Tibial nerve (tissue), 4 donors: Measurements from ENCODE around the gene VSX1. TPM values are rescaled to one million over a fixed set of nuclear protein-coding genes. Genes with fewer than 3 reads are reported as not detected.

Experiments
- DNase-seq, 2 donors: peaks; one replicate each; pipeline ENCODE4 v3.0.0-alpha.2; 2019; ENCODE audit warnings: low spot score in 2 of 2
- H3K27ac ChIP-seq, 4 donors: fragments of 200-600 bp; sonication (generic) in 3 of 4; one replicate each; pipeline ENCODE4 v1.5.1; 2017 to 2019; ENCODE audit warnings: mild to moderate bottlenecking in 1 of 4
- H3K27me3 ChIP-seq, 2 donors: fragments of 200-600 bp; sonication (generic) in 1 of 2; one replicate each; pipeline versions ENCODE4 v1.5.1 to v1.6.0; 2017 to 2019
- H3K36me3 ChIP-seq, 3 donors: fragments of 200-600 bp; sonication (generic); one replicate each; pipeline ENCODE4 v1.5.1; 2018 to 2019
- H3K4me1 ChIP-seq, 4 donors: fragments of 200-600 bp; sonication (generic) in 3 of 4; one replicate each; pipeline ENCODE4 v1.5.1; 2017 to 2019
- H3K4me3 ChIP-seq, 4 donors: fragments of 200-600 bp; sonication (generic) in 3 of 4; one replicate each; pipeline ENCODE4 v1.5.1; 2017 to 2019; ENCODE audit warnings: mild to moderate bottlenecking in 1 of 4, moderate library complexity in 1 of 4
- H3K9me3 ChIP-seq, 4 donors: fragments of 200-600 bp; sonication (generic) in 3 of 4; one replicate each; pipeline ENCODE4 v1.5.1; 2017 to 2019
- EP300 ChIP-seq, 2 donors: sonication (generic); formaldehyde crosslinking; IDR thresholded peaks; one replicate each; pipeline ENCODE4 v1.6.1; 2017; ENCODE audit warnings: antibody characterized with exemption in 2 of 2, mild to moderate bottlenecking in 1 of 2
- POLR2A ChIP-seq, 2 donors: fragments of 450-650 bp; IDR thresholded peaks; one replicate each; pipeline ENCODE4 v1.6.1; 2017; ENCODE audit warnings: antibody characterized with exemption in 2 of 2, mild to moderate bottlenecking in 2 of 2, moderate library complexity in 2 of 2
- WGBS, 2 donors: methylation state at CpG; one replicate each; pipeline ENCODE4 v1.1.5; 2018; 5-methylcytosine and 5-hydroxymethylcytosine counted together
- total RNA-seq, 4 donors: library from RNA; depleted of rRNA; stranded (reverse); fragments of >200 nt; gene quantifications; one replicate each; pipeline ENCODE4 v1.1.0, GENCODE V29; 2016
- TF ChIP-seq, protein P1 (sequence below), 5 experiments: fragments of 200-600 bp in 3 of 5; fragments of 450-650 bp in 2 of 5; sonication (generic) in 3 of 5; IDR thresholded peaks; one replicate each; pipeline ENCODE4 v1.5.1; 2016 to 2019; ENCODE audit warnings: antibody characterized with exemption in 5 of 5, mild to moderate bottlenecking in 3 of 5, moderate library complexity in 2 of 5

Gene VSX1
- total RNA-seq, 4 donors from 2014 or later: not detected

DNA sequence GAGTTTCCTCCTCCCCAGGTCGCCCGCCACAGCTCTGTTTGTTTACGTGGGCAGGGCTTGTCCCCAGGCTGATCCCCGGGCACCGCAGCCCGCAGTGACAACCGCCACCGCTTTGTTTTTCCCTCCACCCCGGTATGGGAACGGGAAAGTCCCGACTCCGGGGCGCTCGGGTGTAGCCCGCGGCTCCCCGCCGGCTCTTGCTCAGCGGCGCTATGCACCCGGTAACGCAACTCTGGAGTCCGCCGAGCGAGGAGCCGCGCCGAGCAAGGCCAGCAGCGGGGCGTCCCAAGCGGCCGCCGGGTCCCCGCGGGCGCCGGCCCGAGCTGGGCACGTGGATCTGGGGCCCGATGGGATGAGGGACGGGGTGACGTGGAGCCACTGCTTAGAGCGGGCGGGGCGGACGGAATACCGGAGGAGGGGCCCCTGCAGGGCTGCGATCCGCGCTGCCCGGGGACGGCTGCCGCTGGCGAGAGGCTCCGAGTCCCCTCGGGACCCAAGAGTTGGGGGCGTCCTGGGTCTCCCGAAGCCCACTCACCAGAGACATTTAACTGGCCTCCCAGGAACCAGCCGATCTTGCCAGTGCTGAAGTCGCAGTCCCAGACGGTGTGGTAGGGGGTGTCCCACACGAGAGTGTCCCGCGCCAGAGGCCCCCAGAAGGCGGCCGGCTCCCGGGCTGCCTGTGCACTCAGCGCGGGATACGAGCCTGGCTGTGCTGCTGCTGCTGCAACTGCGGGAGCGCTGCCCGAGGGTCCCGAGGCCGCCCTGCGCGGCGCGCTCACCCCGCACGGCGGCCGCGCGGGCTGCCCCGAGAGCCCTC lies 24.5 kb downstream of the VSX1 start:
- 0 to 1% methylated on average over 13 to 54 of the region's 86 CpGs for WGBS, 2 donors
- DNase-seq: peak in 1 of 2 donors; percentile 52
- H3K4me1 ChIP-seq: peaks cover 3 to 57% (median 50%) of the 10 kb centered on the region in 4 donors

DNA sequence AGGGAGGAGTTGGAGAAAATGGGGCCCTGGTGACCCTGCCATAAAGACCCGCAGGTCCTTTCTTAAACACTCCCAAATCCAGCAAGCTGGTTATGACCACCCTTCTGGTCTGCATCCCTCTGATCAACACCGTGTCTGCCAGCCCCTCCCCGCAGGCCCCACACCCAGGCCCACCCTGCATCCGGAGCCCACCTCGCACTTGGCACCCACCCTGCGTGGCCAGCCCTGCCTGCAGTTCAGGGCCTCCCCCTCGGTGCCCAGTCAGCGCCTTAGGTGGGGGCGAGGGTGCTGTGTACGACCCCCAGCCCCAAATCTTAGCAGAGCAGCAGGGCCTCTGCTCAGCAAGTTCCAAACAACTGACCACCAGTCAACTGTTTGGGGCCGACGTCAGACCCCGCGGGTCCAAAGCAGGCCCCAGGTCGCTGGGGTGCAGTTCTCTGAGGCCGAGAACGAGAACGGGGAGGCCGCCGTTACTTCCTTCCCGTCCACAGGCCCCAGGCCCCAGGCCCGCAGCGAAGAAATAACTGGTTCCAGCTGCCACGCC lies 25.2 kb downstream of the VSX1 start:
- 5 to 7% methylated on average over 17 to 21 of the region's 24 CpGs for WGBS, 2 donors
- Histone ChIP-seq H3K4me3 (peak overlapping the region; percentile 58 to 89 (median 80)), H3K36me3 (no peaks in the 10 kb centered on the region), H3K4me1 (peaks cover 5 to 64% (median 57%) of the 10 kb centered on the region in 4 donors), H3K27ac (peak overlapping the region; percentile 85 to 96 (median 94)), H3K27me3 (no peaks in the 10 kb centered on the region), H3K9me3 (no peaks in the 10 kb centered on the region)
- TF ChIP-seq, protein P1, sequence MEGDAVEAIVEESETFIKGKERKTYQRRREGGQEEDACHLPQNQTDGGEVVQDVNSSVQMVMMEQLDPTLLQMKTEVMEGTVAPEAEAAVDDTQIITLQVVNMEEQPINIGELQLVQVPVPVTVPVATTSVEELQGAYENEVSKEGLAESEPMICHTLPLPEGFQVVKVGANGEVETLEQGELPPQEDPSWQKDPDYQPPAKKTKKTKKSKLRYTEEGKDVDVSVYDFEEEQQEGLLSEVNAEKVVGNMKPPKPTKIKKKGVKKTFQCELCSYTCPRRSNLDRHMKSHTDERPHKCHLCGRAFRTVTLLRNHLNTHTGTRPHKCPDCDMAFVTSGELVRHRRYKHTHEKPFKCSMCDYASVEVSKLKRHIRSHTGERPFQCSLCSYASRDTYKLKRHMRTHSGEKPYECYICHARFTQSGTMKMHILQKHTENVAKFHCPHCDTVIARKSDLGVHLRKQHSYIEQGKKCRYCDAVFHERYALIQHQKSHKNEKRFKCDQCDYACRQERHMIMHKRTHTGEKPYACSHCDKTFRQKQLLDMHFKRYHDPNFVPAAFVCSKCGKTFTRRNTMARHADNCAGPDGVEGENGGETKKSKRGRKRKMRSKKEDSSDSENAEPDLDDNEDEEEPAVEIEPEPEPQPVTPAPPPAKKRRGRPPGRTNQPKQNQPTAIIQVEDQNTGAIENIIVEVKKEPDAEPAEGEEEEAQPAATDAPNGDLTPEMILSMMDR (IDR thresholded peaks at IDR 0.05): no peak
- TF ChIP-seq POLR2A (IDR thresholded peaks at IDR 0.05): no peak
- TF ChIP-seq EP300 (IDR thresholded peaks at IDR 0.05): no peak
- DNase-seq: no peak

More for the DNA sequence above, 24.5 kb downstream of the VSX1 start:
- H3K9me3 ChIP-seq: no peaks in the 10 kb centered on the region
- H3K4me3 ChIP-seq: peak overlapping the region; percentile 58 to 89 (median 80)
- H3K27me3 ChIP-seq: no peaks in the 10 kb centered on the region
- peak; percentile 37 to 39 for TF ChIP-seq POLR2A (IDR thresholded peaks at IDR 0.05)
- TF ChIP-seq EP300 (IDR thresholded peaks at IDR 0.05): peak in 1 of 2 donors; percentile 49
- TF ChIP-seq, protein P1 (IDR thresholded peaks at IDR 0.05): peak in 2 of 5 experiments; percentile 7 to 20
- H3K36me3 ChIP-seq: no peaks in the 10 kb centered on the region
- H3K27ac ChIP-seq: peak overlapping the region; percentile 85 to 96 (median 94)

GRCh38 chr20:25055711-25056495 lies 26.0 kb downstream of the VSX1 start:
- Histone ChIP-seq H3K9me3 (no peaks in the 10 kb centered on the region), H3K4me3 (peak overlapping the region; percentile 58 to 89 (median 80)), H3K36me3 (no peaks in the 10 kb centered on the region), H3K4me1 (peaks cover 5 to 73% (median 65%) of the 10 kb centered on the region in 4 donors), H3K27ac (peak overlapping the region in 3 of 4 donors; percentile 93 to 96 (median 95)), H3K27me3 (no peaks in the 10 kb centered on the region)
- TF ChIP-seq, protein P1 (IDR thresholded peaks at IDR 0.05): no peak
- no peak for TF ChIP-seq POLR2A (IDR thresholded peaks at IDR 0.05)
- no peak for TF ChIP-seq EP300 (IDR thresholded peaks at IDR 0.05)
- 43 to 51% methylated on average over 8 of the region's 8 CpGs for WGBS, 2 donors
- DNase-seq: no peak

GRCh38 chr20:25054995-25055629 lies 26.8 kb downstream of the VSX1 start:
- 63 to 70% methylated on average over 10 of the region's 10 CpGs for WGBS, 2 donors
- Histone ChIP-seq H3K4me3 (peak overlapping the region in 1 of 4 donors; percentile 82), H3K4me1 (peaks cover 5 to 81% (median 73%) of the 10 kb centered on the region in 4 donors), H3K36me3 (no peaks in the 10 kb centered on the region), H3K9me3 (no peaks in the 10 kb centered on the region), H3K27me3 (no peaks in the 10 kb centered on the region), H3K27ac (peak overlapping the region; percentile 26 to 96 (median 94))
- TF ChIP-seq POLR2A (IDR thresholded peaks at IDR 0.05) (no peak), EP300 (IDR thresholded peaks at IDR 0.05) (no peak)
- TF ChIP-seq, protein P1 (IDR thresholded peaks at IDR 0.05): no peak
- DNase-seq: no peak
